MM.1S (cell line): ENCODE results near the gene SPHK2.

Source experiments
- DNase-seq: peaks from one replicate; pipeline ENCODE4 v3.0.0-alpha.2; 2015
- H2AFZ ChIP-seq: fragments of 300-600 bp; sonication (generic); 2 replicates; pipeline ENCODE4 v1.6.0; 2016; ENCODE audit warnings: antibody characterized with exemption, low read length
- H3F3A ChIP-seq: fragments of 300-600 bp; sonication (generic); 2 replicates; pipeline ENCODE4 v1.6.1; 2016; ENCODE audit warnings: mild to moderate bottlenecking, antibody characterized with exemption, low read length, moderate library complexity, mixed read lengths; ENCODE audit not compliant: insufficient read depth
- H3K27ac ChIP-seq: fragments of 300-600 bp; sonication (generic); 2 replicates; pipeline ENCODE4 v1.5.1; 2016; ENCODE audit warnings: mild to moderate bottlenecking, low read length
- H3K27me3 ChIP-seq: fragments of 300-600 bp; sonication (generic); replicated peaks from 2 replicates; pipeline ENCODE4 v1.6.0; 2016; ENCODE audit warnings: low read length; ENCODE audit not compliant: insufficient read depth
- H3K36me3 ChIP-seq: fragments of 300-600 bp; sonication (generic); replicated peaks from 2 replicates; pipeline ENCODE4 v1.6.1; 2016; ENCODE audit warnings: mild to moderate bottlenecking, low read length, mixed read lengths; ENCODE audit not compliant: insufficient read depth
- H3K4me1 ChIP-seq: fragments of 300-600 bp; sonication (generic); 2 replicates; pipeline ENCODE4 v1.6.1; 2016; ENCODE audit warnings: low read length, mixed read lengths
- H3K4me2 ChIP-seq: fragments of 300-600 bp; sonication (generic); 2 replicates; pipeline ENCODE4 v1.6.0; 2016; ENCODE audit warnings: low read depth, low read length
- H3K4me3 ChIP-seq: fragments of 300-600 bp; sonication (generic); 2 replicates; pipeline ENCODE4 v1.5.1; 2016; ENCODE audit warnings: low read length, mixed read lengths
- H3K79me2 ChIP-seq: fragments of 300-600 bp; sonication (generic); 2 replicates; pipeline ENCODE4 v1.6.1; 2016; ENCODE audit warnings: mixed run types, low read length, mixed read lengths
- H3K9ac ChIP-seq: fragments of 300-600 bp; sonication (generic); 2 replicates; pipeline ENCODE4 v1.6.1; 2016; ENCODE audit warnings: low read length, mixed read lengths
- H3K9me2 ChIP-seq: fragments of 300-600 bp; sonication (generic); replicated peaks from 2 replicates; pipeline ENCODE4 v1.6.1; 2016; ENCODE audit warnings: mild to moderate bottlenecking, low read length, mixed read lengths; ENCODE audit not compliant: insufficient read depth
- H3K9me3 ChIP-seq: fragments of 300-600 bp; sonication (generic); replicated peaks from 2 replicates; pipeline ENCODE4 v1.6.1; 2016; ENCODE audit warnings: mild to moderate bottlenecking, low read length, mixed read lengths; ENCODE audit not compliant: insufficient read depth
- H4K20me1 ChIP-seq: fragments of 300-600 bp; sonication (generic); 2 replicates; pipeline ENCODE4 v1.6.1; 2016; ENCODE audit warnings: mild to moderate bottlenecking, low read length, moderate library complexity, mixed read lengths; ENCODE audit not compliant: insufficient read depth
- CTCF ChIP-seq: fragments of 300-600 bp; sonication (generic); IDR thresholded peaks from 2 replicates; pipeline ENCODE4 v1.5.1; 2016; ENCODE audit warnings: antibody characterized with exemption, low read length, mixed read lengths
- EZH2 ChIP-seq: fragments of 300-600 bp; sonication (generic); optimal IDR thresholded peaks from 2 replicates; pipeline ENCODE3; 2017; ENCODE audit warnings: low read depth, mild to moderate bottlenecking, antibody characterized with exemption, low read length, mixed read lengths
- EZH2phosphoT487 ChIP-seq: fragments of 300-600 bp; sonication (generic); IDR thresholded peaks from 2 replicates; pipeline ENCODE4 v1.6.1; 2018; ENCODE audit warnings: antibody characterized with exemption, low read length

The SPHK2 gene

GRCh38 chr19:48665786-48666185 lies 46.5 kb downstream of the SPHK2 start:
- TF ChIP-seq EZH2phosphoT487: no peak
- no peak for TF ChIP-seq EZH2
- TF ChIP-seq CTCF: no peak
- Histone ChIP-seq H3K27ac (no peak overlapping the region), H3K9me2 (no peaks in the 10 kb centered on the region), H3K79me2 (no peaks in the 10 kb centered on the region), H3K4me3 (no peak overlapping the region), H3K4me1 (peaks cover 2% of the 10 kb centered on the region), H2AFZ (no peak overlapping the region), H3K27me3 (peaks cover 22% of the 10 kb centered on the region; the same call in 1 of the 2 replicates), H3K9ac (no peak overlapping the region), H3K4me2 (no peak overlapping the region), H3K36me3 (no peaks in the 10 kb centered on the region), H4K20me1 (no peaks in the 10 kb centered on the region), H3F3A (no peaks in the 10 kb centered on the region), H3K9me3 (no peaks in the 10 kb centered on the region)
- DNase-seq: no peak

- no peaks in the 10 kb centered on the region for H4K20me1 ChIP-seq
- H3K4me3 ChIP-seq: no peak overlapping the region
- peaks cover 38% of the 10 kb centered on the region for H3K27me3 ChIP-seq
- no peaks in the 10 kb centered on the region for H3K9me3 ChIP-seq
- TF ChIP-seq CTCF (no peak), EZH2 (no peak), EZH2phosphoT487 (no peak)
- H3K79me2 ChIP-seq: no peaks in the 10 kb centered on the region
- no peaks in the 10 kb centered on the region for H3F3A ChIP-seq
- H2AFZ ChIP-seq: no peak overlapping the region
- no peaks in the 10 kb centered on the region for H3K36me3 ChIP-seq
- no peaks in the 10 kb centered on the region for H3K4me1 ChIP-seq
- H3K9ac ChIP-seq: no peak overlapping the region
- no peak for DNase-seq
- H3K4me2 ChIP-seq: no peak overlapping the region
- H3K27ac ChIP-seq: no peak overlapping the region
- H3K9me2 ChIP-seq: no peaks in the 10 kb centered on the region
Observed at GRCh38 chr19:48668332-48668731, 49.0 kb downstream of the SPHK2 start.

GRCh38 chr19:48668761-48669160 lies 49.5 kb downstream of the SPHK2 start:
- no peaks in the 10 kb centered on the region for H3K4me1 ChIP-seq
- no peaks in the 10 kb centered on the region for H3F3A ChIP-seq
- no peaks in the 10 kb centered on the region for H4K20me1 ChIP-seq
- TF ChIP-seq EZH2: no peak
- no peak for TF ChIP-seq EZH2phosphoT487
- TF ChIP-seq CTCF: no peak
- no peaks in the 10 kb centered on the region for H3K9me3 ChIP-seq
- H3K9ac ChIP-seq: no peak overlapping the region
- H3K79me2 ChIP-seq: no peaks in the 10 kb centered on the region
- H3K27ac ChIP-seq: no peak overlapping the region
- no peak overlapping the region for H3K4me3 ChIP-seq
- peaks cover 42% of the 10 kb centered on the region for H3K27me3 ChIP-seq
- H3K36me3 ChIP-seq: no peaks in the 10 kb centered on the region
- H2AFZ ChIP-seq: no peak overlapping the region
- H3K4me2 ChIP-seq: no peak overlapping the region
- no peaks in the 10 kb centered on the region for H3K9me2 ChIP-seq
- no peak for DNase-seq
